Ammon's horn (tissue), 1 donor: Measurements from ENCODE around the gene STRN.
"Not testable (repeated sequence)": the region's sequence is repeated elsewhere in the genome, so short reads cannot be mapped to it uniquely, and the experiment has no call there.

Experiments
- DNase-seq: peaks from one replicate; pipeline ENCODE4 v3.0.0-alpha.2; 2016; ENCODE audit warnings: low spot score

The STRN gene

DNA sequence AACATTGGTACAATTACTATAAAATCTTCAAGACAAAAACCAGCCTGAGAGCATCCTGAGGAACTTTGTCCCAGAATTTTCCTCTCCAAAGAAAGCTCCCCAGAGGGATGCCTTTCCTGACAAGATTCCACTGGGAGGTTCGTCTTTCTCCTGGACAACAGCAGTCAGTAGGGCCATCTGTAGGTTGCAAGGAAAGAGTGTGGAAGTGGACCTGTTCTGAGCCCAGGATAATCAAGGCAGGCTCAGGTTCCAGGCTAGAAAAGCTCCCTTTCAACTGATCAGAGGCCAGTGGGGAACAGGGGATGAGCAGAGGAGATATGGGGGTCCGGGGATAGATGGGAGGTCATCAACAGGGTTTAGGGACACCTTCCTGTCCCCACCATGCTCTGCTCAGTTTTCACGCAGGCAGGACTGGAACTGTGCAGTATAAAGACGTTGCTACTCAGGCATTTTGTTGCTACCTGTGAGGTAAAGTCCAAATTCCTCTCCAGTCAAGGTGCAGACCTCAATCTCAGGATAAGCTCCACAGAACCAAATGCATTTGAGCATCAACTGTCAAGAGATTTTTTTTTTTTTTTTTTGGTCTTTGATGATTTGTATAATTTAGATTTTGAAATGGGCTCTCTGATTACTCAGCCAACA is 126.2 kb downstream of the STRN start:
- no peak for DNase-seq

DNA sequence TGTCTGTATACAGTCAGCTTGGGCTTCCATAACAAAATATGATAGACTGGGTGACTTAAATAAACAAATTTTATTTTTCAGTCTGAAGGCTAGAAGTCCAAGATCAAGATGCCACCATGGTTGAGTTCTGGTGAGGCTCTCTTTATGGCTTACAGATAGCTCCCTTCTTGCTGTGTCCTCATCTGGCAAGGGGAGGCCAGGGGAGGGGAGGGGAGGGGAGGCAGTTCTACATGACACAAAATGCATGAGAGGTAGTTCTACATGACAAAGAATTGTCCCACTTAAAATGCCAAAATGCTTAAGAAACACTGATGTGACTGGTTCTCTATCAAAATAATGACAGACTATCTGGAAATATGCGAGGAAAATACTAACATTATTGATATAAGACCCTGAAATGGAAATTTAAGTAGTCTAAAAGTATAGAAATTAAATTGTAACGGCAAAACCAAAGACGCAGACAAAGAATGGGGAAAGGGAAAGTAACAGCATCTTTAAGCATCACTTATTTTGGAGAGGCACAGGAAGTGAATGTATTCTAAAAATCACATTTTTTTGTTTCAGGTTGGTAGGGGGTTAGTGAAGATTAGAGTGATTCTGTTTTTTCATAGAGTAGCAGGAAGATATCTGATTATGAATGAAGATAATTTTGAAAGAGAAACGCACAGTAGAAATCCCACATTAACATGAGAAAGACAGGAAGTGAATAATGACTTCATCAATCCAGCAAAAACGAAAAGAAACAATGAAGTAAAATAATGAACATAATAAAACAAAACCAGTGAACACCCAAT is 131.4 kb downstream of the STRN start:
- DNase-seq: no peak

DNA sequence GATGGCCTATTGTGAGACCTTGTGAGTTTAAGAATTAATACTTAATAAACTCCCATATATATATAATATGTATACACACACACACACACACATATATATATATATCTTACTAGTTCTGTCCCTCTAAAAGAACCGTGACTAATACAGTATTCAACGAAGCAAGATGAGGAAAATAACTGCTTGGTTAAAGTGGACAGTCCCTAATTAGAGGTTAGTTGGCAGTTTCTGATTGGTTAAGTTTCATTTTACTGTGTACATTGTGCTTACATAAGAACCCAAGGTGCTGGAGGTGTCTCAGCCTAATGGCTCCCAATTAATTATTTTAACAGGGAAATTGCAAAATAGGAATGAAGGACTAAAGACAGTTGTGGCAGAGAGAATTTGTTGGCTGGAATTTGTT is 132.1 kb downstream of the STRN start:
- DNase-seq: no peak

DNA sequence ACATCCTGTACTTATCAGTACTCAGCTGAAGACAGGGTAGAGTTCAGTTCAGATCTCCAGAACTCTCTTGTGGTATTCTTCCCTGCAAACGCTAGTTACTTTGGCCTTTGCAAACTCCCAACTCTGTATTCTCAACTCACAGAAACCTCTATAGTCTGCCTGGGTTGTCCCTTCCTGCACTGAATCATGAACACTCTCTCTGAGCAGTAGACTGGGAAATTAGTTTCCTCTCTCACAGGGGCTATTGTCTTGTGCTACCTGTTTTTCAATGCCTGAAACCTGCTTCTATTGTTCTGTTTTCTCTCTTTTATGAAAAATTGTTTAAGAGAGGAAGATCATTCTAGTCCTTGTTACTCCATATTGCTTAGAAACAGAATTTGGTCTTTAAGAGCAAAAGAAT is 135.2 kb downstream of the STRN start:
- no peak for DNase-seq

DNA sequence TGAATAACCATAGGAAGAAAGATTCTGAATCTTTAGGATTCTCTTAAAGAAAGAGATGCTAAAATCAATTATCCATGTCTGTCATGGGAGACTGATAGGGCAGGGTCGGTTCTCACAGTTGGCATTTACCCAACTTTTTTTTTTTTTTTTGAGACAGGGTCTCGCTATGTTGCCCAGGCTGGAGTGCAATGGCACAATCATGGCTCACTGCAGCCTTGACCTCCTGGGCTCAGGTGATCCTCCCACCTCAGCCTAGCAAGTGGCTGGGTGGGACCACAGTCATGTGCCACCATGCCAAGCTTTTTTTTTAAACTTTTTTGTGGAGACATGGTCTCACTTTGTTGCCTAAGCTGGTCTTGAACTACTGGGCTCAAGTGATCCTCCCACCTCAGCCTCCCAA is 141.7 kb downstream of the STRN start:
- not testable (repeated sequence) for DNase-seq

DNA sequence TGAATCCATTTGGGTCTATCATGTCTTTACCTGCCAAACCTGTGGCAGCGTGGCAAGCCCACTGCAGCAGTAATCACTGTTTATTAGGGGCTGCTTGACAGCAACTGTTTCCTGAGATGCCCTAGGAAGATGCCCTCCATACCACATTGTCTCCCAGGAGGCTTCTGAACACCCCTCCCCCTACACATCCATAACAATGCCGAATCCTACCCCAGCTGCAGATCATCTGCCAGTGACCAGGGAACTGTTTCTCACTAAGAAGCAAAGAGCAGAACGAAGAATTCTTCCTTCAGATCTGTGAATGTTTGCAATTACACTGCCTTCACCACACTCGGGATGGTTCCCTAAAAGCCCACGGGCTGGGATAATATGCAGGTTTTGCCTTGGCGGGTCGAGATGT is 142.1 kb downstream of the STRN start:
- no peak for DNase-seq

DNA sequence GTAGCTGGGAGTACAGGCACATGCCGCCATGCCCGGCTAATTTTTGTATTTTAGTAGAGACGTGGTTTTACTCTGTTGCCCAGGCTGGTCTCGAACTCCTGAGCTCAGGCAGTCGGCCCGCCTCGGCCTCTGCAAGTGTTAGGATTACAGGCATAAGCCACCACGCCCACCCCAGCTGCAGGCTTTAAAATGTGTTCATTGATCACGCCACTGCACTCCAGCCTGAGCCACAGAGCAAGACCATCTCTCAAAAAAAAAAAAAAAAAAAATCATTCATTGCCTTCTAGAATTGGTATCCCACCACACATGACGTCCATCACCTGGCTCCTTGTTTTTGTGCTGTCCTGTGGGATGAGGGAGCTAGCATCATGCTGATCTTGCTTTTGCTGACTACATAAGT is 142.5 kb downstream of the STRN start:
- no peak for DNase-seq

DNA sequence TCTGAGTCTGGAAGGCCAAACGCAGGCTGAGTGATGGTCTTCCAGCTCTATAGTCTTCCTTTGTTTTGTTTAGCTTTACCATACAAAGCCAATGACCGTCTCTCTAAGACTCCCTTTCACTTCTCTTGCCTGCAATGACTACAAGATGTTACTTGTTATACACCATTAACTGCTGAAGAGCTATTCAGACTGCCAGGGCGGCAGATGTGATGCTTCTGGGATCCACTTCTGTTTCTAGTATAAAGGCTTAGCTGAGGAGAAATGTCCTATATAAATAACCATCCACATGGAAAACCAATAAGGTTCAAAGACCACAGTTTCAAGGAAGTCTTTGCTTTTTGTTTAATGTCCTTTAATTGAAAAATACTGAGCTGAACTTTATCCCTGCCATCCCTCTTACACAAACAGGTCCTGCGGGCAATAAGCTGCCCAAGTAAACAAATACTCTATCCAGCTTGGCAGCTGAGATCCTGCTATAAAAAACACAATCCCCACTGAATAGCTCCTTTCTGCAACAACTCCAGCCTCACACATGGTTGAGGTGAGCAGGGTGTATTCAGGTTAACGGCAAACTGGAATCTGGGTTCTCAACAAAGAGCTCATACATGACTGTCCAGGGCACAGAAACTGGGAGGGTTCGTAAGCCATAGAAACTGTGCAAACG is 145.3 kb downstream of the STRN start:
- no peak for DNase-seq

DNA sequence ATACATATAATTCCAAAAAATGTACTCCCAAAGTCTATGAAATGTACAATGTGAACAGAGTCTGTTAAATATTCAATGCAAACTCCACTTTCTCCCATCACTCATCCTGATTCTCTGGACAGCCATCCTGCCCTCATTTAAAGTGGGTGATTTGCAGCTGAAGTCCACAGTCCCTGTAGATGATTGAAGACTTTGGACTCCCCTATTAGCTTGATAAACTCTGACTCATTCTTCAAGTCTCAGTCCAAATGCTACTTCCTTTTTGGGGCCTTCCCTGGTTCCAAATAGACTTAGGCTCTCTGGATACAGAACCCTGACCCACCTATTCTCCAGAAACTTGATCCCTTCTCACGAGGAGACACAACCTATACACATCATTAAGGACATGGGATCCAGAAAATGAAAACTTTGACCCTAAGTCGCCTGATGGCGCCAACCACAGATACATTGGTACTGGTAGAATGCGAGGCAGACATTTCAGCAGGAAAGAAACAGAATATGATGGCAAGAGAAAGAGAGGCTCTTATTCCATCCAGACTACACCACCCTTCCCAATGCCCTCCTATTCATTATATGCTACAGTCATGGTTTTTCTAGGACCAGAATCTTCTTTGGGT is 147.1 kb downstream of the STRN start:
- DNase-seq: no peak

DNA sequence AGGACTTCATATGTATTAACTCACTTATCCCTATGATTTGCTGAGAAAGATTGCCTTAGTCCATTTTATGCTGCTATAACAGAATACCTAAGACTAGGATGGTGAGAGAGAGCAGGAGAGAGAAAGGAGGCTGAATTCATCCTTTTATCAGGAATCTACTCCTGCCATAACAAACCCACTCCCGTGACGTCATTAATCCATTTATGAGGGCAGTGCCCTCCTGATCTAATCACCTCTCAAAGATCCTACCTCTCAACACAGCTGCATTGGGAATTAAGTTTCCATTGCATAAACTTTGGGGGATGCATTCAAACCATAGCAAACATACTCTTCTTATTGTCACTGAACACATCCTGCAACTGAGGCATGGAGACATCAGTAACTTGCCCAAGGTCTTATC is 147.8 kb downstream of the STRN start:
- no peak for DNase-seq

DNA sequence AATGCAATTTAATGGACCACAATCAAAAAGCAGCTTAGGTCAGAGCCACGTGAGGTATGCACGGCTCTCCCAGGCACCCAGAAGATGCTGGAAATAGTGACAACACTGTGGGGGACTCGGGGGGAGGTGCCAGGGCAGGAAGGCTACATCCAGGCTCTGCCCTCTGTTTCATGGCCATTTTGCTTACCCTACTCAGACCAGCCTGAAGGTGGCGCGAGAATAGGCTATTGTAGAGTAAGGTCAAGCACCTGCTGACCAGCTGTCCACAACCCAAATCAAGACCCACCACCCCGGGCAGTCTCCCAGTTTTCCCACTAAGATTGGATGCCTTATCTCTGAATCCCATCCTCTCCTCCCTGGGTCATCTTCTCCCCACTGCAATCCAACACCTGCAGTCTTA is 154.1 kb downstream of the STRN start:
- no peak for DNase-seq

DNA sequence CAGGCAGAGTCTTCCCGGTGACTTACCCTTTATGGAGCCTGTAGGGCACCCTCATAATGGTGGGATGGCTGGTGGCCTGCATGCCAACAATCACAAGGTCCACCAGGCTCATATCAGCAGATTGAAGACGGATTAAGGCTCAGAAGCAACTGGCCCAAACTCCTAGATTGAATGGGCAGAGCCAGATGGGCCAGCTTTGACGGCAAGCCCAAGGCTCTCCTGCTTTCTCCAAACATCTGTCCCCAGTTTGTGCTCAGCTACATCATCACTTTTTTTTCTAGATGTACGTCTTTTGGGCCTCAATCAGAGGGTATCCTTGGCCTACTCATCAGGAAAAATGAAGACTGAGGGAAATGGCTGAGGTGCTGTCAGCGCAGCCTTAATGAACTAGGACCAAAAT is 155.3 kb downstream of the STRN start:
- DNase-seq: no peak

DNA sequence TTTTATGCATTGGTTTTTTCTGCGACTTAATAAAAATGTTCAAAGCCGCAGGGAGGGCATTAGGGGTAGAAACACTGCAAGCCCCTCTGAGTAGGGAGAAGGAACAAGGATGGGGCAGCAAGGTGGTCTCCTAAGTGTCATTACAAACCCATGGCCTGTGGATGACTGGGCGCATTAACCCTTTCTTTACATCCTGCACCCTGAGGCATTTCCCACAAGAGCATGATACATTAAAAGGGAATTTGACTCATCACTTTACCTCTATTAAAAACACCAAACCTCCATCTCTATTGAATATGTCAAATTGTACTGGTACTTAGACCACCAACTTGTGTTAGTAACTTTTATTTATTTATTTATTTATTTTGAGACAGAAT is 157.3 kb downstream of the STRN start:
- no peak for DNase-seq

DNA sequence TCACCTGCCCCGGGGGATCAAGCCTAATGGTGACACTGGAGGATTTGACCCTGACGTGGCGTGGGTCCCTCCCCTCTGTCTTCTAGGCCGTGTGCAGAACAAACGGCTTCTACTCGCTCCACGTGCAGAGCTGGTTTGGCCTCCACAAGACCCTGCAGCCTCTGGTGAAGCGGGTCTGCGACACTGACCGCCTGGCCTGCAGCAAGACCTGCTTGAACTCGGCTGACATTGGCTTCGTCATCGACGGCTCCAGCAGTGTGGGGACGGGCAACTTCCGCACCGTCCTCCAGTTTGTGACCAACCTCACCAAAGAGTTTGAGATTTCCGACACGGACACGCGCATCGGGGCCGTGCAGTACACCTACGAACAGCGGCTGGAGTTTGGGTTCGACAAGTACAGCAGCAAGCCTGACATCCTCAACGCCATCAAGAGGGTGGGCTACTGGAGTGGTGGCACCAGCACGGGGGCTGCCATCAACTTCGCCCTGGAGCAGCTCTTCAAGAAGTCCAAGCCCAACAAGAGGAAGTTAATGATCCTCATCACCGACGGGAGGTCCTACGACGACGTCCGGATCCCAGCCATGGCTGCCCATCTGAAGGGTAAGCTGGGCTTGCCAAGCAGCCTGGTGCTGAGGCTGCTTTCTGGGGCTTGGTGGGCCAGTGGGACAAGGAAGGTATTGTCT is 157.8 kb downstream of the STRN start:
- DNase-seq: no peak

DNA sequence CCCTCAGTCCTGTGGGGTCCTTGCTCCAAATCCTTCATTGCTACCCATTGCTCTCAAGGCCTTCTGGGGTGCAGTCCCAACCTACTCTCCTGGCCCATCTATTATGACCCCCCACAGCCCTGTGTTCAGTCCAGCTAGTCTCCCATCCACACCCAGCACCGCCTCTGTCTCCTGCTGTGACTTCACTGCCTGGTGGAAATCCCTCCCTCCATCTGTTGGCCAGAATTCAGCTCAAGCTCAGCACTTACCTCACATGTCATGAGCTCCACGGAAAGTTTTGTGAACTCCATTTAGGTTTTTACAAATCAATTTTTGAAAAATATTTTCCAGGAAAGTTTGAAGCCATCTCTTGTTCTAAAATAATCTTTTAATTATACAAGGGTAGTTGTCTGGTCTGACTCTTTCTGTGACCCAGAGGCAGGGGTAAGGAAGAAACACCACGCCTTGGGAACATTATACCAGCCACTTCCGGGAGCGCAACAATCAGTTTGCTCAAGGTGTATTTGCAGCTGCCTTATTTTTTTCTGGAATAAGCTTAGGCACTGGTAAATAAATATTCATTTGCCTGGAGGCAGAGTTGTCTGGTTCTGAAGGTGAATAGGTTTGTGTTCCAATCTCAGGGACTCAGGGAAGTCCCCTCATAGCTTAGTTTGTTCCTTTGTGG is 159.0 kb downstream of the STRN start:
- DNase-seq: no peak

DNA sequence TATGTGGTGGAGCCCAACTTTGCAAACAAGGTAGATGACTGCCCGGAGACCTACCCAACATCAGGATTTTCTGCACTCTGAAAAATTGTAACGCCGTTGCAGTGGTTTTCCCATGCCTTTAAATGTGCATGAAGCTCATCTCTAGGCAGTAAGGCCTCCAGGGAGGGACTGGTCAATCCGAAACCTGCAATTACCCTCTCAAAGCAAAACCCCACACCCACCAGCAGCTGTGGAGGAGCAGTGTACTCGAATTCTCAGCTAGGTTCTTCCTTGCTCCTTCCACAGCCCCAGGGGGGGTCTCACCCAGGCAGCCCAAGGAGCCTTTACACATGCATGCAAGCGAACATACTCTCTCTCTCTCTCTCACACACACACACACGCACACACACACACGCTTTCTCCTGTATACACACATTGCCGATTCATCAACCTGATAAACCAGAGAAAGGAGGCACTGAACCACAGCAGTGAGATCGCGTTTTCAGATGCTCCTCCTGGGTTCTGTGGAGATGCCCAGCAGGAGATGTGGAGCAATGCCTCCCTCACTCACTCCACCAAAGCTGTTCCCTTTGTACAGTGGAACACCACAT is 160.6 kb downstream of the STRN start:
- no peak for DNase-seq

DNA sequence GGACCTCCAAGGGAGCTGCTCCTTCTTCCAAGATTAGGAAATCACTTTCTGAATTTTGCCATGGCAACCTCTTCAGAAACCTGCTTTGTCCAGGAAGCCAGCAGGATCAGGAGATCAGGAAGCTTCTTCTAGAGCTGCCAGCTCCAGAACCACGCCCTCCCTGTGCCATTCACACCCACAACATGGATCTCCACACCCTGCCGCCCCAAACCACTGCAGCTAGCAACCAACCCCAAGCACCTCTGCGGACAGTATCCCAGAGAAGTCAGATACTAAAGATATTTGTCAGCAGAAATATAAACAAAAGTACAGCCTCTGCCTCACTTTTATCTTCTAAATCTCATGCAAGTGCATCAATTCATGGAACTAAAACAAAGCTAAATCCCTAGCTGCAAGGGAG is 163.4 kb downstream of the STRN start:
- DNase-seq: no peak

DNA sequence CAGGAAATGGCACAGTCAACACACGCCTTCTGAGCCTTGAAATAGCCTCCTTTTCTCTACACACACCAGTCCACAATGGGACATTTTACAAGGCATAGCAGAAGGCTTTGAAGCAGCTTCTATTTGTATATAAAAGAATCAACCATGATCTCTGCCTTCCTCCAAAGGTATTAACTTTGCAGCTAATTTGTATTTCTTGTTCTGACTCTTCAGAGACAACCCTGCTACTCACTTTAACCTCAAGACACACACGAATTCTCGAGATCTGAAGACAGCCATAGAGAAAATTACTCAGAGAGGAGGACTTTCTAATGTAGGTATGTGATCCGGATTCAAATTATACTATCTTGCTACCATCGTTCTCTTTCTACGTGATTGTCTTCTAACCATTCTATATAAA is 165.2 kb downstream of the STRN start:
- no peak for DNase-seq

DNA sequence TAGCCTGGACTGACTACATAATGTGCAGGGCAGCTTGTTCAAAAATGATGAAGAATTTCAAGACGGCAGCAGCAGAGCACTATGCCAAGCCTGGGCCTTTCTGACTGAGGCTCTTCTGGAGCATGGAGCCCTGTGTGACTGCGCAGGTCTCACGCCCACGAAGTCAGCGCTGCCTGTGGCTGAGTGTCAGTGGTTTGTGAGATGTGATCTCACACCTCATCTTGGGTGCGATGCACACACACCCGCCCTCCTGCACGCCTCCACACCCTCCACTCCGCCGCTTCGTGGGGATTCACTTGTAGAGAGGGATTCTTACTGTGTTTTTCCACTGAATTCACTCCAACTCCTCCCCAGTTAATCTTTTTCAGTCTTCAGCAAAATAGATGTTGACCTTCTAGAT is 166.0 kb downstream of the STRN start:
- peak; percentile 67 for DNase-seq

DNA sequence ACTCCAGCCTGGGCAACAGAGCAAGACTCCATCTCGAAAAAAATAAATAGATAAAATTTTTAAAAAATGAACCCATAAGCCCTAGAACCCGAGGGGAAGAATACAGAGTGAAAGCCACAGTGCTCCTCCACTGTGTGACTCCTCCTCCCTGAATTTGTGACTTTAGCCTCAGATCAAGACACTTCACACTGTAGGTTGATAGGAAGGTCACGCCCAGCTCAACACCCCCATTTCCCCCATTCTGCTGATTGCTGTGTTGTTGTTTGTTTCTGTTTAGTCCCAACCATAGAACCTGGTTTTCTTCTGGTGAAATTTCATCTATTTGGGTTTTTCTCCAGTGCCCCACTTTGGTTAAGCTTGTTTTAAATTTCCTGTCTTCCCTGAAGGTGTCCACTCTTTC is 167.6 kb downstream of the STRN start:
- no peak for DNase-seq

DNA sequence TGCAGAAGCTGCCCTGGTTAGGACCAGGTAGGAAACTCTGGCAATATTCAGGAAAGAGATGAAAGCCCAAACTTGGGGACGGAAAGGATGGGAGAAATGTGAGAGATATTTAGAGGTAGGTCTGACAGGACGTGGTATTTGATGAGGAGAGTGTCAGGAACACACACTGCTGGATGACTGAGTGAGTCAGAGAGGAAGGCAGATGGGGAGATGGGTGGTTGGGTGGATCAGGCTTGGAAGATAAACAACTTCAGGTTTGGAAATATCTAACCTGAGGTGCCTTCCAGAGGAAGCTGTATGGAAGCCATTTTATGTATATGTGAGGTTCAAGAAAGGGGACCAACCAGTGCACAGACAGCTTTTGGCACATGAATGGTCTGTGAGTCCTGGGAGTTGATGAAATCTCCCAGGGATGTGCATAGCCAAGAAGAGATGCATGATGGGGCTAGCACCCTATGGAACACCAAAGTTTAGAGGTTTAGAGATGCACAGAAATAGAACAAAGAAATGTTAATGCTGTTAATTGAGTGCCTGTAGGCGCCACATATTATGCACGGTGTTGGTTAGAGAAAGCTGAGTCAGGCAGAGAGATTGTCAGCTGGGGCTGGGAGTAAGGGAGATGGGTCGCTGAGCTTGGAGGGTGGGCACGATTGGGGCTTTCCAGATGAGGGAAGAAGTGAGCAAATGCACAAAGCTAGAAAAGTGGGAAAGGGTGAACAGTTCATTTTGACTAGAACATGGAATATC is 168.8 kb downstream of the STRN start:
- DNase-seq: peak; percentile 52
